ENCODE data around the gene PACSIN1. TPM values are rescaled to one million over a fixed set of nuclear protein-coding genes. Genes with fewer than 3 reads are reported as not detected.

PACSIN1 gene
- total and polyA plus RNA-seq, 2 donors (not counting 3 experiments of a cell fraction or from before 2014, with no cell fraction given) = 0.03 TPM; not detected in 1

DNA sequence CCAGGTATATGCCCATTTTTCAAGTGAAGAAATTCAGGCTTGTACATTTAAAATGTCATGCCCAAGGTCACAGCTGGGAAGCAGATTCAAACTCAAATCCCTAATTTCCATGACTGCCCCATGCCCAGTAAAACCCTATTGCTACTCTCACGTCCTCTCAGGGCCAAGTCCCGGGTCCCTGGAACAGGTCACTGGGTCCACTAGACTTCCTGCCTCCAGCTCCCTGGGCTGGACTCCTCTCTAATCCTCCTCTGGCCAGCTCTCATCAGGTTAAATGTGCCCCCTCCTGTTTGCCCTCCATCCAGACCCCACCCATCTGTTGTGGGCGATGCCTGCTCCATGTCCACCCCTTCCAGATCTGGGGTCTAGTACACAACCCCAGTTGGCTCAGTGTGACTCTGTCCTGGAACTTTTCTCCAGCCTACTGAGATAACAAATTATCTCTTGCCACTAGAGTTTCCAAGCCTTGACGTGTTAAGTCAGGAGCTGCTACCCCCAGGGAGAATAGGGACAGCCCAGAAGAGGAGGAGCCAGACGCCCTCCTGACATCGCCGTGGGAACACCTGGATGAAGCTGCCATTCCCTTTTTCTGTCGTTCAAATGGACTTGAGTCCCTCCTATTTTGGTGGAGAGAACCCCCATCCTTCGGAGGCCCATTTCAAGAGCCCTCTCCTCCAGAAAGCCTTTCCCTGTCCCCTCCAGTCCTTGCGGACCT, 93.9 kb downstream of the PACSIN1 start:
- no peaks in the 10 kb centered on the region for H3K27me3 ChIP-seq (ENCODE audit: control insufficient read depth in 2 of 2, insufficient read depth in 2 of 2, low read length in 2 of 2)
- no peak overlapping the region for H2AFZ ChIP-seq (ENCODE audit: low read depth, low read length)
- FAIRE-seq (no peak), DNase-seq (ENCODE audit: low read depth, low spot score) (no peak)
- no peaks in the 10 kb centered on the region for H4K20me1 ChIP-seq (replicated peaks; ENCODE audit: control insufficient read depth, extremely low read depth, insufficient read depth, low read length)
- POLR2A ChIA-PET = no interaction called here
- H3K36me3 ChIP-seq (ENCODE audit: control insufficient read depth in 2 of 2, extremely low read depth in 1 of 2, insufficient read depth in 2 of 2, low read length in 2 of 2) = no peaks in the 10 kb centered on the region
- intact Hi-C loops (cut with micrococcal nuclease) = loop anchor here (5.0 kb wide), 1 partner anchor 33 kb away; no protein-coding TSS in a partner anchor
- no TSS peak for BruUV-seq (replicated peaks)
- no peak for TF ChIP-seq JUN (IDR thresholded peaks at IDR 0.05; ENCODE audit: borderline replicate concordance, insufficient read depth, insufficient read length, low read depth)
- TF ChIP-seq FOS (IDR thresholded peaks at IDR 0.05; ENCODE audit: borderline replicate concordance, insufficient read depth, low read length) = no peak
- no peak for TF ChIP-seq CTCF (IDR thresholded peaks at IDR 0.05; ENCODE audit: extremely low read depth in 1 of 2, insufficient read depth in 1 of 2, low read depth in 1 of 2, low read length in 2 of 2)
- TF ChIP-seq, protein P1, sequence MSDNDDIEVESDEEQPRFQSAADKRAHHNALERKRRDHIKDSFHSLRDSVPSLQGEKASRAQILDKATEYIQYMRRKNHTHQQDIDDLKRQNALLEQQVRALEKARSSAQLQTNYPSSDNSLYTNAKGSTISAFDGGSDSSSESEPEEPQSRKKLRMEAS (IDR thresholded peaks at IDR 0.05; ENCODE audit: insufficient read depth, insufficient read length) = no peak
- TF ChIP-seq GATA2 (IDR thresholded peaks at IDR 0.05; ENCODE audit: insufficient read depth, insufficient read length, low read depth, low read length) = no peak
- no peak for TF ChIP-seq POLR2A (IDR thresholded peaks at IDR 0.05; ENCODE audit: low read depth, low read length)
- no peak for TF ChIP-seq EZH2 (IDR thresholded peaks at IDR 0.05; ENCODE audit: borderline replicate concordance, low read depth, low read length, severe bottlenecking)
- no peak for TF ChIP-seq MYC (IDR thresholded peaks at IDR 0.05; ENCODE audit: low read depth, low read length)
- TF ChIP-seq POLR2AphosphoS5 (IDR thresholded peaks at IDR 0.05; ENCODE audit: insufficient read depth, low read depth, low read length) = no peak
- CTCF ChIA-PET = interaction anchor here (0.5 to 1.1 kb wide), 7 partner anchors 10 to 246 kb away, joined by 3 to 6 read pairs (median 4); no protein-coding TSS in a partner anchor
- no peak overlapping the region for H3K4me3 ChIP-seq (replicated peaks in 1 of 3; ENCODE audit: insufficient read depth in 1 of 3, low read depth in 1 of 3, low read length in 3 of 3)
- dilution Hi-C loops (cut with MboI; ENCODE audit: extremely low pct_ligation_motif_present, low sequenced_read_pairs) = no loop called here
- H3K9ac ChIP-seq (replicated peaks; ENCODE audit: extremely low read depth, insufficient read depth, low read length) = no peak overlapping the region
- no peaks in the 10 kb centered on the region for H3K9me3 ChIP-seq (replicated peaks; ENCODE audit: control insufficient read depth, insufficient read depth, low read length)
- H3K27ac ChIP-seq (ENCODE audit: insufficient read depth, low read depth, low read length) = no peak overlapping the region
- no peaks in the 10 kb centered on the region for H3K79me2 ChIP-seq (ENCODE audit: control insufficient read depth, insufficient read depth, low read length)
- no peaks in the 10 kb centered on the region for H3K9me1 ChIP-seq (replicated peaks; ENCODE audit: control insufficient read depth, extremely low read depth, insufficient read depth, low read length)
- peaks cover 5% of the 10 kb centered on the region for H3K4me1 ChIP-seq (ENCODE audit: control insufficient read depth, extremely low read depth, insufficient read depth, low read length)
- no peak overlapping the region for H3K4me2 ChIP-seq (ENCODE audit: insufficient read depth, low read length)

All from endothelial cell of umbilical vein (primary cell).